ENCODE results near the gene FURIN.
A peak's percentile ranks its signal among the peaks of the same experiment; 100 is the strongest.

DNA sequence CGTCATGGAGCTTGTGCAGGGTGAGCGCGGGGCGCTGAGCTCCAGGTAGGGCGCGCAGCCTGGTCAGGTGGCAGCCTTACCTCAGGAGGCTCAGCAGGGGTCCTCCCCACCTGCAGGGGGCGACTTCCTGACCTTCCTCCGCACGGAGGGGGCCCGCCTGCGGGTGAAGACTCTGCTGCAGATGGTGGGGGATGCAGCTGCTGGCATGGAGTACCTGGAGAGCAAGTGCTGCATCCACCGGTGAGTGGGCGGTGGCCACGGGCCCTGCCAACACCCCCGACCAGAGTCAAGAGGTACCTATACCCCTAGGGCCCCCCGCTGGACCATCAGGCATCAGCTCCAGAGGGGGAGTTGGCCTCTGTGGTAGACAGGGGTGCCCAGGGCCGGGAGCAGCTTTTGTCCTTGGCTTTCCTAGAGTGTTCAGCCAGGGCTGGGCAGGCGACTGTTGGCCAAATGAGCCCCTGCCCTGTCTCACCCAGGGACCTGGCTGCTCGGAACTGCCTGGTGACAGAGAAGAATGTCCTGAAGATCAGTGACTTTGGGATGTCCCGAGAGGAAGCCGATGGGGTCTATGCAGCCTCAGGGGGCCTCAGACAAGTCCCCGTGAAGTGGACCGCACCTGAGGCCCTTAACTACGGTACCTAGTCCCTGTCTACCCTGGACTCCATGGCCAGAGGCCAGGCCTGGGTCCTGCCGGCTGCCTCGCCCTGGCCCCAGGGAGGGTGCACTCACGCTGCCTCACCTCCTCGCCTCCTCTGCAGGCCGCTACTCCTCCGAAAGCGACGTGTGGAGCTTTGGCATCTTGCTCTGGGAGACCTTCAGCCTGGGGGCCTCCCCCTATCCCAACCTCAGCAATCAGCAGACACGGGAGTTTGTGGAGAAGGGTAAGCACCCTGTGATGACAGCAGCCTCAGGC is 25.0 kb downstream of the FURIN start:
- TF ChIP-seq SIN3A (IDR thresholded peaks at IDR 0.05; ENCODE audit: borderline replicate concordance, insufficient read depth, low read depth, low read length) = no peak
- TF ChIP-seq, protein P1, sequence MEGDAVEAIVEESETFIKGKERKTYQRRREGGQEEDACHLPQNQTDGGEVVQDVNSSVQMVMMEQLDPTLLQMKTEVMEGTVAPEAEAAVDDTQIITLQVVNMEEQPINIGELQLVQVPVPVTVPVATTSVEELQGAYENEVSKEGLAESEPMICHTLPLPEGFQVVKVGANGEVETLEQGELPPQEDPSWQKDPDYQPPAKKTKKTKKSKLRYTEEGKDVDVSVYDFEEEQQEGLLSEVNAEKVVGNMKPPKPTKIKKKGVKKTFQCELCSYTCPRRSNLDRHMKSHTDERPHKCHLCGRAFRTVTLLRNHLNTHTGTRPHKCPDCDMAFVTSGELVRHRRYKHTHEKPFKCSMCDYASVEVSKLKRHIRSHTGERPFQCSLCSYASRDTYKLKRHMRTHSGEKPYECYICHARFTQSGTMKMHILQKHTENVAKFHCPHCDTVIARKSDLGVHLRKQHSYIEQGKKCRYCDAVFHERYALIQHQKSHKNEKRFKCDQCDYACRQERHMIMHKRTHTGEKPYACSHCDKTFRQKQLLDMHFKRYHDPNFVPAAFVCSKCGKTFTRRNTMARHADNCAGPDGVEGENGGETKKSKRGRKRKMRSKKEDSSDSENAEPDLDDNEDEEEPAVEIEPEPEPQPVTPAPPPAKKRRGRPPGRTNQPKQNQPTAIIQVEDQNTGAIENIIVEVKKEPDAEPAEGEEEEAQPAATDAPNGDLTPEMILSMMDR (IDR thresholded peaks at IDR 0.05) = peak; percentile 73
- TF ChIP-seq POLR2AphosphoS5 (IDR thresholded peaks at IDR 0.05; ENCODE audit: low read depth, low read length) = no peak
- TF ChIP-seq, protein P2, sequence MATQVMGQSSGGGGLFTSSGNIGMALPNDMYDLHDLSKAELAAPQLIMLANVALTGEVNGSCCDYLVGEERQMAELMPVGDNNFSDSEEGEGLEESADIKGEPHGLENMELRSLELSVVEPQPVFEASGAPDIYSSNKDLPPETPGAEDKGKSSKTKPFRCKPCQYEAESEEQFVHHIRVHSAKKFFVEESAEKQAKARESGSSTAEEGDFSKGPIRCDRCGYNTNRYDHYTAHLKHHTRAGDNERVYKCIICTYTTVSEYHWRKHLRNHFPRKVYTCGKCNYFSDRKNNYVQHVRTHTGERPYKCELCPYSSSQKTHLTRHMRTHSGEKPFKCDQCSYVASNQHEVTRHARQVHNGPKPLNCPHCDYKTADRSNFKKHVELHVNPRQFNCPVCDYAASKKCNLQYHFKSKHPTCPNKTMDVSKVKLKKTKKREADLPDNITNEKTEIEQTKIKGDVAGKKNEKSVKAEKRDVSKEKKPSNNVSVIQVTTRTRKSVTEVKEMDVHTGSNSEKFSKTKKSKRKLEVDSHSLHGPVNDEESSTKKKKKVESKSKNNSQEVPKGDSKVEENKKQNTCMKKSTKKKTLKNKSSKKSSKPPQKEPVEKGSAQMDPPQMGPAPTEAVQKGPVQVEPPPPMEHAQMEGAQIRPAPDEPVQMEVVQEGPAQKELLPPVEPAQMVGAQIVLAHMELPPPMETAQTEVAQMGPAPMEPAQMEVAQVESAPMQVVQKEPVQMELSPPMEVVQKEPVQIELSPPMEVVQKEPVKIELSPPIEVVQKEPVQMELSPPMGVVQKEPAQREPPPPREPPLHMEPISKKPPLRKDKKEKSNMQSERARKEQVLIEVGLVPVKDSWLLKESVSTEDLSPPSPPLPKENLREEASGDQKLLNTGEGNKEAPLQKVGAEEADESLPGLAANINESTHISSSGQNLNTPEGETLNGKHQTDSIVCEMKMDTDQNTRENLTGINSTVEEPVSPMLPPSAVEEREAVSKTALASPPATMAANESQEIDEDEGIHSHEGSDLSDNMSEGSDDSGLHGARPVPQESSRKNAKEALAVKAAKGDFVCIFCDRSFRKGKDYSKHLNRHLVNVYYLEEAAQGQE (IDR thresholded peaks at IDR 0.05; ENCODE audit: insufficient read depth in 1 of 2, low read depth in 2 of 2, low read length in 1 of 2) = no peak
- no peak for TF ChIP-seq TCF7L2 (IDR thresholded peaks at IDR 0.05; ENCODE audit: low read depth, low read length)
